Central memory CD8-positive, alpha-beta T cell (primary cell): ENCODE data around the gene ZFPM1.

Source experiments
- ATAC-seq: fragments of 150-1000 bp; cut with Tn5 transposase; replicated peaks from 2 replicates; pipeline ENCODE4 v1.10.0; 2022; ENCODE audit warnings: mild to moderate bottlenecking, moderate FRiP score, moderate number of reproducible peaks; ENCODE audit not compliant: poor library complexity, severe bottlenecking; ENCODE audit errors: extremely low read depth
- DNase-seq, 2 donors: peaks; one replicate each; pipeline ENCODE4 v3.0.0; 2021; ENCODE audit warnings: low spot score in 2 of 2
- H3K27ac Mint-ChIP-seq: one replicate; pipeline ENCODE4 v1.8.0; 2022; ENCODE audit warnings: low read depth, mild to moderate bottlenecking, moderate library complexity, mixed read lengths
- H3K27me3 Mint-ChIP-seq: one replicate; pipeline ENCODE4 v1.8.0; 2022; ENCODE audit warnings: mixed read lengths
- H3K36me3 Mint-ChIP-seq: one replicate; pipeline ENCODE4 v1.8.0; 2022; ENCODE audit warnings: mild to moderate bottlenecking, moderate library complexity, mixed read lengths; ENCODE audit not compliant: insufficient read depth
- H3K4me1 Mint-ChIP-seq: one replicate; pipeline ENCODE4 v1.8.0; 2022; ENCODE audit warnings: mixed read lengths
- H3K4me3 Mint-ChIP-seq: one replicate; pipeline ENCODE4 v1.8.0; 2022; ENCODE audit warnings: mild to moderate bottlenecking, moderate library complexity, mixed read lengths
- H3K9me3 Mint-ChIP-seq: one replicate; pipeline ENCODE4 v1.8.0; 2022; ENCODE audit warnings: mixed read lengths

Gene ZFPM1

DNA sequence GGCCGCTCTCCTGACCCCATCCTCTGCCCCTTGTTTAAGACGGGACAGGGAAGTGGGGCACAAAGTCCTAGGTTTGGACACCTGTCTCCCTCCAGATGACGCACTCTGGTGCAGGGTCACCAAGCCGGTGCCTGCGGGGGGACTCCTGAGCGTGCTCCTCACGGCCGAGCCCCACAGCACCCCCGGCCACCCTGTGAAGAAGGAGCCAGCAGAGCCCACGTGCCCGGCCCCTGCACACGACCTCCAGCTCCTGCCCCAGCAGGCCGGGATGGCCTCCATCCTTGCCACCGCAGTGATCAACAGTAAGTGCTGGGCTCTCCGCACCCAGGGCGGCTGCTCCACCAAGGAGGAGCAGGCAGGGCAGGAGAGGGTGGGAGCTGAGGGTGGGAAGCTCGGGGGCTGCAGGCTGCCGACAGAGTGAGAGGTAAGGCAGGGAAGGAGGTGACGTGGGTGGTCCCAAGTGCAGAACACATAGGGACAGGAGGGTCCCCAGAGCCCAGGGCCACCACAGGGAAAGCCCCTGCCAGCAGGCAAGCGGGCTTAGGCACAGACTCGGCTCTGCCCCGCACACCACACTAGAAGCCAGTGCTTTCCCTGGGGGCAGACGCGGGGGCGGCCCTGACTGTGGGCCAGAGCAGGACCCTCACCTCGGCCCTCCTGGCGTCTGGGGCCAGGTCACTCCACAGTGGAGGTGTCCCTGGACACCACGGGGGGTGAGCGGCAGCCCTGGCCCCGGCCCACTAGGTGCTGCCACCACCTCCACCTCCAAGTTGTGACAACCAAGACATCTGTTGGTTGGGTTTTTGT lies 75.1 kb downstream of the ZFPM1 start:
- H3K4me3 Mint-ChIP-seq: no peak overlapping the region
- no peaks in the 10 kb centered on the region for H3K27me3 Mint-ChIP-seq
- H3K27ac Mint-ChIP-seq: no peak overlapping the region
- peaks cover 29% of the 10 kb centered on the region for H3K36me3 Mint-ChIP-seq
- DNase-seq (no peak), ATAC-seq (no peak)
- peaks cover 15% of the 10 kb centered on the region for H3K4me1 Mint-ChIP-seq
- H3K9me3 Mint-ChIP-seq: no peaks in the 10 kb centered on the region

DNA sequence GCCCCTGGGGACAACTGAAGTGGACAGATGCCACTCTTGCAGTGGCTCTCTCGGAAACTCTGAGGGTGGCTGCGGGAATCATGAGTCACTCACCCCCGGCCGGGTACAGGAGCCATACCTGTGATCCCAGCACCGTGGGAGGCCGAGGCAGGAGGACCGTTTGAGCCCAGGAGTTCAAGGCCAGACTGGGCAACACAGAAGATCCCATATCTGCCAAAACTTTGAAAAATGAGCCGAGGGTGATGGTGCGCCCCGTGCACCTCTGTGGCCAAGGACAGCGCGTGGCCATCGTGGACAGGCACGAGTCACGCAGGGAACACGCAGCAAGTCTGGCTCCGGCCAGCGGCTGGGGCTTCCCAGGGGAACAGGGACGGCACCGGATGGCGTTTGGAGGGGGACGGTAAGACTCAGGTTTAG lies 75.8 kb downstream of the ZFPM1 start:
- Mint-ChIP-seq H3K27me3 (no peaks in the 10 kb centered on the region), H3K4me1 (peaks cover 15% of the 10 kb centered on the region), H3K4me3 (no peak overlapping the region), H3K9me3 (no peaks in the 10 kb centered on the region), H3K36me3 (peaks cover 29% of the 10 kb centered on the region), H3K27ac (no peak overlapping the region)
- ATAC-seq (no peak), DNase-seq (no peak)

DNA sequence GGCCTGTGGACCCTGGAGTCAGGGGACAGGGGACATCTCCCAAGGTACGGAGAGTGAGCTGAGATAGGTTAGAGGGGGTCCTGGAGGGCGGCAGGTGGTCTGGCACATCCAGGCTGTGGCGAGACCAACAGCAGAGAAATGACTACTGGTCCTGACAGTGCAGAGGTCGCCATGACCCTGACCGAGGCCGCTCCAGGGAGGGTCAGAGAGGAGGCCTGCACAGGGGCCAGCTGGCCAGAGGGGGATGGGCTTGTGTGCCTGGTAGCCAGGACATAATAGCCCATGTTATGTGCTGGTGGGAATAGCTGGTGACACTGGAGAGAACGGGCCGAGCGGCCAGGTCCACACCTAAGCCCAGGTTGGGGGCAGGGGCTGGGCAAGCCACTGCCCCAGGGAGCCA lies 76.5 kb downstream of the ZFPM1 start:
- DNase-seq (no peak), ATAC-seq (no peak)
- peaks cover 24% of the 10 kb centered on the region for H3K36me3 Mint-ChIP-seq
- H3K27ac Mint-ChIP-seq: no peak overlapping the region
- no peaks in the 10 kb centered on the region for H3K27me3 Mint-ChIP-seq
- peaks cover 12% of the 10 kb centered on the region for H3K4me1 Mint-ChIP-seq
- no peaks in the 10 kb centered on the region for H3K9me3 Mint-ChIP-seq
- no peak overlapping the region for H3K4me3 Mint-ChIP-seq

DNA sequence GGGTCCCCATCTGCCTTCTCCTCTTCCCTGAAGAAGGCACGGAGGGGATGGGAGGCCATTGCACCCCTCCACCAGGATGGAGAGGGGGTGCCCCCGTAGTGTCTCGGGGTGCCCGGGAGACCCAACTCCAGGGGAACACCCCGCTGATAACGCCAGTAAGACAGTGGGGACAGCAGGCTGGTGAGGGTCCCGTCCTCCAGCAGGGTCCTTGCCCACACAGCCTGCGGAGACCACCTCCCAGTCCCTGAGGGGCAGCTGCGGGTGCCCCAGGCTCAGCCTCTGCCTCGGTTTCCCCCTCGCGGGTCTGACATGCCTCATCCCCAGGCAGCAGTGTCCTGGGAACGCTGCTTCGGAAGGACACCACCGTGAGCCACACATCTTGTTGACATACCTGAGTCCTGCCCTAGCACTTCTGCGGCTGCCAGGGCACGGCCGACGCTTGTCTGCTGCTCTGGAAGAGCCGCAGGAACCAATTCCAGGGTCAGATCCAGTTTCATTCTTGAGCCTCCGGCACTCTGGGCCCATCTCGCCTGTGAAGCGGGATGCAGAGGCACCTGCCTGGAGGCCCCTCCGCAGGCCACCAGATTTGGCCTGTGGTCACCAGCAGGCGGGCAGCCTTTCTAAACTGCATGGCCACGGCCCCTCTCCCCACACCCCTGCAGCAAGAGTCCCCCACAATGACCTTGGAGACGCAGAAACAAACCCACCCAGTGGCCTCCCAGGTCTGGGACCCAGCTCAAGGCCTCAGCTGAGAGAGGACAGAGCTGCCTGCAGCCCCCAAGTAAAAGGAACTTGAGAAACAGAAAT lies 77.2 kb downstream of the ZFPM1 start:
- DNase-seq (no peak), ATAC-seq (no peak)
- H3K36me3 Mint-ChIP-seq: peaks cover 27% of the 10 kb centered on the region
- H3K4me1 Mint-ChIP-seq: peaks cover 12% of the 10 kb centered on the region
- no peaks in the 10 kb centered on the region for H3K9me3 Mint-ChIP-seq
- no peak overlapping the region for H3K4me3 Mint-ChIP-seq
- peak overlapping the region; percentile 17 for H3K27ac Mint-ChIP-seq
- no peaks in the 10 kb centered on the region for H3K27me3 Mint-ChIP-seq

DNA sequence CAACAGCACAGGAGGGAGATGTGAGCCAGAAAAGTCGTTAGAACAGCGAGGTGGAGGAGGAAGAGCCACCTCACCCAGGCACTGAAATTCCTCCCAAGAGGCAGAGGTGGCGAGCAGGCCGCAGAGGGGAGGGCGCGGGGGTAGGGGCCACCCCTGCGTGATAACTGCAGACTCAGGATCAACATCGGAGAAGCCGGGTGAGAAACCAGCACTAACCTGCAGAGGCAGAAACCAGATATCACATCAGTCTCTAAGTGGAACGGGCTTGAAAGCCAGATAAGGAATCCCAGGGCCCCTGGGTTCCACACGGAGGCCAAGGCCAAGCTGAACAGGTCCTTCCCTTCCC lies 77.8 kb downstream of the ZFPM1 start:
- Mint-ChIP-seq H3K27ac (peak overlapping the region; percentile 17), H3K27me3 (no peaks in the 10 kb centered on the region), H3K9me3 (no peaks in the 10 kb centered on the region), H3K4me1 (peaks cover 18% of the 10 kb centered on the region), H3K4me3 (no peak overlapping the region), H3K36me3 (peaks cover 25% of the 10 kb centered on the region)
- DNase-seq: no peak
- no peak for ATAC-seq

DNA sequence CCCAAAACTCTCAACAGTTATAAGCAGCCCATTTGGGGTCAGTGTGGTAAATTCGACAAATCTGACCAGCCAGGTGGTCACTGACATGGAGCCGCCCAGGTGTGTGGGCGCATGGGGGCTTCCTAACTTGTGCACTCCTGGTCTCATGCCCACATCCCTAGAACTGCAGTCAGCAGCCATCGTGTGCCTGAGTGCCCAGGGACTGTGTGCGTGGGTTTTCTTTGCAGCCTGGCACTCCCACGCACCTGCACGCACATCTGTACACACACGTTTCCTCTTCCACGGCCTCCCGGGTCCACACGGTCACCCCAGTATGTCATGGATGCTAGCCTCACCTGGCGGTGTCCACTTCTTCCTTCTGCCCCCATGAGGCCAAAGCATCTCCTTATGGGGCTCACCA lies 78.3 kb downstream of the ZFPM1 start:
- DNase-seq (no peak), ATAC-seq (no peak)
- H3K36me3 Mint-ChIP-seq: peaks cover 28% of the 10 kb centered on the region
- H3K9me3 Mint-ChIP-seq: no peaks in the 10 kb centered on the region
- peaks cover 20% of the 10 kb centered on the region for H3K4me1 Mint-ChIP-seq
- no peak overlapping the region for H3K4me3 Mint-ChIP-seq
- no peak overlapping the region for H3K27ac Mint-ChIP-seq
- no peaks in the 10 kb centered on the region for H3K27me3 Mint-ChIP-seq

DNA sequence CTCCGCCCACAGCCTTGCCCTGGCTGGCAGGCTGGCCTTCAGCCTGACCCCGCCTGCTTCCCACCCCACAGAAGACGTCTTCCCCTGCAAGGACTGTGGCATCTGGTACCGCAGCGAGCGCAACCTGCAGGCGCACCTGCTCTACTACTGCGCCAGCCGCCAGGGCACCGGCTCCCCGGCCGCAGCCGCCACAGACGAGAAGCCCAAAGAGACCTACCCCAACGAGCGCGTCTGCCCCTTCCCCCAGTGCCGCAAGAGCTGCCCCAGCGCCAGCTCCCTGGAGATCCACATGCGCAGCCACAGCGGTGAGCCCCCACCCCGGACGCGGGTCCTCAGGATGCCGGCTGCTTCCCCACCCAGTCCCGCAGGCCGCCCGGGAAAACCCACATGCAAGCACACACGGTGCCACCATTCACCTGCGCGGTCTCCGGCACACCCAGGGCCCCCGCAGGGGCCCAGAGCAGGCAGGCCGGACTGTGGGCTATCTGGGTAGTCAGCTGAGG lies 78.9 kb downstream of the ZFPM1 start:
- no peak for ATAC-seq
- Mint-ChIP-seq H3K4me1 (peaks cover 20% of the 10 kb centered on the region), H3K27ac (no peak overlapping the region), H3K4me3 (peak overlapping the region; percentile 20), H3K9me3 (no peaks in the 10 kb centered on the region), H3K36me3 (peaks cover 28% of the 10 kb centered on the region), H3K27me3 (no peaks in the 10 kb centered on the region)
- no peak for DNase-seq

DNA sequence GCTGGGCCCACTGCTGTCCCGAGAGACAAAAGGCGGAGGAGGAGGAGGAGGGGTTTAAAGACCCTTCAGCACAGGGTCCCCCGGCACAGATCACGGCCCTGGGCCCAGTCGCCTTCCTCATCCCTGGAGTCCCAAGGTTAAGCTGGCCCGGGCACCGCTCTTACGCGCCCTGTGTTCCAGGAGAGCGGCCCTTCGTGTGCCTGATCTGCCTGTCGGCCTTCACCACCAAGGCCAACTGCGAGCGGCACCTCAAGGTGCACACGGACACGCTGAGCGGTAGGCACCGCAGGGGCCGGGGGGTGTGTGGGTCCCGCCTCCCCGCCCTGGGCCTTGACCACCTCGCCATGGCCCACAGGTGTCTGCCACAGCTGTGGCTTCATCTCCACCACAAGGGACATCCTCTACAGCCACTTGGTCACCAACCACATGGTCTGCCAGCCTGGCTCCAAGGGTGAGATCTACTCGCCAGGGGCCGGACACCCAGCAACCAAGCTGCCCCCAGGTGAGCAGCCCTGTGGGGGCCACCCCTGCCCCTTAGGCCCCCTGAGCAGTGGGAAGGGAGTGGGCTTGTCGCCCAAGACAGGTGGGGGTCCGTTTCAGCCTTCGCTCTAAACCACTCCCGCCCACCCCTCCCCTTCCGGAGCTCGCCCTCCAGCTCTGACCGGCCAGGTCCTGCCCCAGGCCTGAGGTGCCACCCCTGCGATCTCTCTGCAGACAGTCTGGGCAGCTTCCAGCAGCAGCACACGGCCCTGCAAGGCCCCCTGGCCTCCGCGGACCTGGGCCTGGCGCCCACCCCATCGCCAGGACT lies 79.6 kb downstream of the ZFPM1 start:
- Mint-ChIP-seq H3K27ac (no peak overlapping the region), H3K9me3 (no peaks in the 10 kb centered on the region), H3K36me3 (peaks cover 28% of the 10 kb centered on the region), H3K4me3 (no peak overlapping the region), H3K27me3 (no peaks in the 10 kb centered on the region), H3K4me1 (peaks cover 22% of the 10 kb centered on the region)
- DNase-seq: no peak
- ATAC-seq: no peak

DNA sequence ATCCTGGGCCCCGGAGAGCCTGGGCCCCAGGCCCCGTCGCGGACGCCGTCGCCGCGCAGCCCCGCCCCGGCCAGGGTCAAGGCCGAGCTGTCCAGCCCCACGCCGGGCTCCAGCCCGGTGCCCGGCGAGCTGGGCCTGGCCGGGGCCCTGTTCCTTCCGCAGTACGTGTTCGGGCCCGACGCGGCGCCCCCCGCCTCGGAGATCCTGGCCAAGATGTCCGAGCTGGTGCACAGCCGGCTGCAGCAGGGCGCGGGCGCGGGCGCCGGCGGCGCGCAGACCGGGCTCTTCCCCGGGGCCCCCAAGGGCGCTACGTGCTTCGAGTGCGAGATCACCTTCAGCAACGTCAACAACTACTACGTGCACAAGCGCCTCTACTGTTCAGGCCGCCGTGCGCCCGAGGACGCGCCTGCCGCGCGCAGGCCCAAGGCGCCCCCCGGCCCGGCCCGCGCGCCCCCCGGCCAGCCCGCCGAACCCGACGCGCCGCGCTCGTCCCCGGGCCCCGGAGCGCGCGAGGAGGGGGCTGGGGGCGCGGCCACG lies 80.4 kb downstream of the ZFPM1 start:
- ATAC-seq: no peak
- Mint-ChIP-seq H3K4me3 (no peak overlapping the region), H3K9me3 (no peaks in the 10 kb centered on the region), H3K36me3 (peaks cover 29% of the 10 kb centered on the region), H3K27me3 (no peaks in the 10 kb centered on the region), H3K27ac (no peak overlapping the region), H3K4me1 (peaks cover 30% of the 10 kb centered on the region)
- no peak for DNase-seq

DNA sequence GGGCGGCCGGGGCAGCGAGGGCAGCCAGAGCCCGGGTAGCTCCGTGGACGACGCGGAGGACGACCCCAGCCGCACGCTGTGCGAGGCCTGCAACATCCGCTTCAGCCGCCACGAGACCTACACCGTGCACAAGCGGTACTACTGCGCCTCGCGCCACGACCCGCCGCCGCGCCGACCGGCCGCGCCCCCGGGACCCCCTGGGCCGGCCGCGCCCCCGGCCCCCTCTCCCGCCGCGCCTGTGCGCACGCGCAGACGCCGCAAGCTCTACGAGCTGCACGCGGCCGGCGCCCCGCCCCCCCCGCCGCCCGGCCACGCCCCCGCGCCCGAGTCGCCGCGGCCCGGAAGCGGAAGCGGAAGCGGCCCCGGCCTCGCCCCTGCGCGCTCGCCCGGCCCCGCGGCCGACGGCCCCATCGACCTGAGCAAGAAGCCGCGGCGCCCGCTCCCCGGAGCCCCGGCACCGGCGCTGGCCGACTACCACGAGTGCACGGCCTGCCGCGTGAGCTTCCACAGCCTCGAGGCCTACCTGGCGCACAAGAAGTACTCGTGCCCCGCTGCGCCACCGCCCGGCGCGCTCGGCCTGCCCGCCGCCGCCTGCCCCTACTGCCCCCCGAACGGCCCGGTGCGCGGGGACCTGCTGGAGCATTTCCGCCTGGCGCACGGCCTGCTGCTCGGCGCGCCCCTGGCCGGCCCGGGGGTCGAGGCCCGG lies 81.0 kb downstream of the ZFPM1 start:
- no peaks in the 10 kb centered on the region for H3K9me3 Mint-ChIP-seq
- H3K27ac Mint-ChIP-seq: peak overlapping the region; percentile 67
- peaks cover 36% of the 10 kb centered on the region for H3K4me1 Mint-ChIP-seq
- peak overlapping the region; percentile 65 for H3K4me3 Mint-ChIP-seq
- DNase-seq (peak in 1 of 2 donors; percentile 58), ATAC-seq (peak; percentile 85)
- H3K36me3 Mint-ChIP-seq: peaks cover 31% of the 10 kb centered on the region
- H3K27me3 Mint-ChIP-seq: no peaks in the 10 kb centered on the region

DNA sequence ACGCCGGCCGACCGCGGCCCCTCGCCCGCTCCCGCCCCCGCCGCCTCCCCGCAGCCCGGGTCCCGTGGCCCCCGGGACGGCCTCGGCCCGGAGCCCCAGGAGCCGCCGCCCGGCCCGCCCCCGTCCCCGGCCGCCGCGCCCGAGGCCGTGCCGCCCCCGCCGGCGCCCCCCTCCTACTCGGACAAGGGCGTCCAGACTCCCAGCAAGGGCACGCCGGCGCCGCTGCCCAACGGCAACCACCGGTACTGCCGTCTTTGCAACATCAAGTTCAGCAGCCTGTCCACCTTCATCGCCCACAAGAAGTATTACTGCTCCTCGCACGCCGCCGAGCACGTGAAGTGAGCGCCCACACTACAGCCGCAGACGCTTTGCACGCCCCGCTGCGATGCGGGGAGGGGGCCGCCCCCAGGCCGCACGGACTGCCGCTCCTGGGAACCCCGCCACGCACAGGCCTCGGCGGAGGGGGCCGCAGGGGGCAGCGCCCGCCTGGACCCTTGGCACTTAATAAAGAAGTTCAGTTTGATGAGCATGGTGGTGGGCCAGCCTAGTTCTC lies 81.6 kb downstream of the ZFPM1 start:
- Mint-ChIP-seq H3K27ac (peak overlapping the region; percentile 67), H3K36me3 (peaks cover 31% of the 10 kb centered on the region), H3K4me1 (peaks cover 38% of the 10 kb centered on the region), H3K4me3 (peak overlapping the region; percentile 65), H3K27me3 (no peaks in the 10 kb centered on the region), H3K9me3 (no peaks in the 10 kb centered on the region)
- DNase-seq (no peak), ATAC-seq (peak; percentile 10)
